Fibroblast of lung (primary cell): ENCODE data around the gene MEGF6.

Experiments used
- CTCF ChIP-seq, 2 donors: IDR thresholded peaks in 1 of 2; conservative IDR thresholded peaks in 1 of 2; 1 replicate in 1 of 2; 2 replicates in 1 of 2; pipeline ENCODE4 v1.5.1; 2011 to 2012; ENCODE audit warnings: low read length in 2 of 2, control low read depth in 1 of 2, inconsistent platforms in 1 of 2, low read depth in 1 of 2, mild to moderate bottlenecking in 1 of 2
- EZH2 ChIP-seq: IDR thresholded peaks from 2 replicates; pipeline ENCODE4 v1.5.1; 2012; ENCODE audit warnings: low read length, control low read depth, mild to moderate bottlenecking; ENCODE audit errors: missing control alignments

GRCh38 chr1:3482378-3482849, 128.9 kb downstream of the MEGF6 start:
- TF ChIP-seq CTCF (conservative IDR thresholded peaks at IDR 0.05 in 1 of 2, IDR thresholded peaks at IDR 0.05 in 1 of 2; ENCODE audit: low read depth in 1 of 2, low read length in 2 of 2) (peak in 1 of 2 donors; percentile 6), EZH2 (no peak)
